Stimulated activated naive CD8-positive, alpha-beta T cell treated with anti-CD3 and anti-CD28 coated beads, Interleukin-15, Interleukin-2, amounts not matched to agents 100 ng/mL and 50 ng/mL, for 24 hours (primary cell): ENCODE results near the gene ATP5F1C.
"Not testable (repeated sequence)": the region's sequence is repeated elsewhere in the genome, so short reads cannot be mapped to it uniquely, and the experiment has no call there.

ENCODE experiments used
- H3K27ac Mint-ChIP-seq: one replicate; pipeline ENCODE4 v1.8.0; 2021; ENCODE audit warnings: mild to moderate bottlenecking, mixed read lengths
- H3K27me3 Mint-ChIP-seq: one replicate; pipeline ENCODE4 v1.8.0; 2021; ENCODE audit warnings: mixed read lengths
- H3K36me3 Mint-ChIP-seq: one replicate; pipeline ENCODE4 v1.8.0; 2021; ENCODE audit warnings: low read depth, mixed read lengths
- H3K4me1 Mint-ChIP-seq: one replicate; pipeline ENCODE4 v1.8.0; 2021; ENCODE audit warnings: low read depth, mixed read lengths
- H3K4me3 Mint-ChIP-seq: one replicate; pipeline ENCODE4 v1.8.0; 2021; ENCODE audit warnings: mild to moderate bottlenecking, mixed read lengths
- H3K9me3 Mint-ChIP-seq: one replicate; pipeline ENCODE4 v1.8.0; 2021; ENCODE audit warnings: mixed read lengths

Gene ATP5F1C

DNA sequence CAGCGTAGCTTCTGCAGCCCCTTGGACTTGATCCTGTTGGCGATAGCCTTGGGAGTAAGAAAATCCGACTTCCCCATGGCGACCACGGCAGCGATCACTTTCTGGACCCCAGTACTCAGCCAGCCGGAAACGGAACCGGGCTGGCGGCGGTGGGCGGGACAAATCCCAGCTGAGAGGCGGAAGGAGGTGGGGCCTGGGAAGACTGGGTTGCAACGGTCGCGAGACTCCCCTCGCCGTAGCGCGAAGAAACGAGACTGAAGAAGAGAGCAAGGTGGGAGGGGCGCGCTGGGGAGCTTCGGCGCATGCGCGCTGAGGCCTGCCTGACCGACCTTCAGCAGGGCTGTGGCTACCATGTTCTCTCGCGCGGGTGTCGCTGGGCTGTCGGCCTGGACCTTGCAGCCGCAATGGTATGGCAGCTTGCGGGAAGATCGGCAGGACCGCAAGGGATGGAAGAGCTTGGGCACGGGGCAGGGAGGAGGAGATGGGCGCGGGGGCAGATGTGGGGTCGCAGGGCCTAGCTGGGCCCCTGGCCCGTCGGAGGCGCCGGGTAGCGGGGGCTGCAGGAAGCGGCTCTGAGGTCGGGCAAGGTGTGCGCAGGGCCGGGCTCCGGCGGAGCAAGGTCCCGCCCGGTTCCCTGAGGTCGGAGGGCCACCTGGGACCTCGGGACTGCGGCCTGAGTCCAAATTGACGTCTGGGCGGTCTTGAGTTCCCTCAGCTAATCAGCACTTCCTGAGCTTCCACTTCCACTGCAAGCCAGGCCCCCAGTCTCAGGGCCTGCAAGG is at the start of gene ATP5F1C, which contains the start of gene KIN:
Gene ATP5F1C (plus strand): TSS at position 321 of the 782 bp plus-strand sequence. CDS start 31 bp downstream, at position 352.
Gene KIN (minus strand): TSS at position 137 of the 782 bp plus-strand sequence. CDS start 60 bp downstream, at position 77.
- no peaks in the 10 kb centered on the region for H3K9me3 Mint-ChIP-seq
- H3K36me3 Mint-ChIP-seq = peaks cover 44% of the 10 kb centered on the region
- no peak within 1 kb of the TSS for H3K27ac Mint-ChIP-seq
- H3K4me1 Mint-ChIP-seq = peaks cover 62% of the 10 kb centered on the region
- no peaks in the 10 kb centered on the region for H3K27me3 Mint-ChIP-seq
- H3K4me3 Mint-ChIP-seq = no peak within 1 kb of the TSS

GRCh38 chr10:7738536-7739407 is 49.2 kb upstream of the ATP5F1C start:
- H3K27ac Mint-ChIP-seq = no peak overlapping the region
- no peaks in the 10 kb centered on the region for H3K9me3 Mint-ChIP-seq
- no peak overlapping the region for H3K4me3 Mint-ChIP-seq
- no peaks in the 10 kb centered on the region for H3K36me3 Mint-ChIP-seq
- H3K4me1 Mint-ChIP-seq = no peaks in the 10 kb centered on the region
- peaks cover 3% of the 10 kb centered on the region for H3K27me3 Mint-ChIP-seq

DNA sequence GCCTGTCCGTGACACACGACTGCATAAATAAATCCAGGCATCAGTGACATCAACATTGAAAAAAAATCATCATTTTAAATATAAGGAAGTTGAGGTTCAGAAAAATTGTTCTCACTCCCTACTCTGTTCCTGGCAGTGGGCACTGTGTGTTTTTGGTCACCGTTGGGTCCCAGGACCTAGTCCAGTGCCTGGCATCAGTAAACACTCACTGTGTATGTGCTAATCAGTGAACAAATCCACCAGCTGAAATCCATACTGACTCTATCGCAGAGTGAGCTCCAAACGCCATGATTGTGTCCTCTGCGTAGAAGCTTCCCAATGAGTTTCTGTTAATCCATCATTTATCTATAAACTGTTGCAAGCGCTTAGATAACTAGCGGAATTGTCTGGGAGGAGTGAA is 43.7 kb upstream of the ATP5F1C start:
- Mint-ChIP-seq H3K27ac (no peak overlapping the region), H3K4me1 (no peaks in the 10 kb centered on the region), H3K27me3 (no peaks in the 10 kb centered on the region), H3K9me3 (no peaks in the 10 kb centered on the region), H3K36me3 (no peaks in the 10 kb centered on the region), H3K4me3 (no peak overlapping the region)

GRCh38 chr10:7748637-7749036 is 39.3 kb upstream of the ATP5F1C start:
- H3K4me1 Mint-ChIP-seq, H3K27me3 Mint-ChIP-seq, H3K27ac Mint-ChIP-seq, H3K4me3 Mint-ChIP-seq, H3K9me3 Mint-ChIP-seq: not testable (repeated sequence)
- H3K36me3 Mint-ChIP-seq = peaks cover 14% of the 10 kb centered on the region

DNA sequence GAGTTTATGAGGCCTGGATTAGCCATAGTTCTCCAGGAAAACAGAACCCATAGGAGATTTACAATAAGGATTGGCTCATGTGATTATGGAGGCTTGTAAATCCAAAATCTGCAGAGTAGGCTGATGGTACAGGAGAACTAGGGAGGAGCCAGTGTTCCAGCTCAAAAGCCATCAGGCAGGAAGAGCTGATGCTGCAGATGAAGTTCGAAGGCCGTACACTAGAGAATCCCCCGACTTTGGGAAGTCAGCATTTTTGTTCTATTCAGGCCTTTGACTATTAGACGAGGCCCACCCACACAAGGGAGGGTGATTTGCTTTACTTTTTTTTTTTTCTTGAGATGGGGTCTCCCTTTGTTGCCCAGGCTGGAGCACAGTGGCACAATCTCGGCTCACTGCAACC is 37.8 kb upstream of the ATP5F1C start:
- H3K27me3 Mint-ChIP-seq = no peaks in the 10 kb centered on the region
- H3K36me3 Mint-ChIP-seq = peaks cover 26% of the 10 kb centered on the region
- H3K9me3 Mint-ChIP-seq = no peaks in the 10 kb centered on the region
- no peak overlapping the region for H3K4me3 Mint-ChIP-seq
- no peaks in the 10 kb centered on the region for H3K4me1 Mint-ChIP-seq
- H3K27ac Mint-ChIP-seq = no peak overlapping the region

DNA sequence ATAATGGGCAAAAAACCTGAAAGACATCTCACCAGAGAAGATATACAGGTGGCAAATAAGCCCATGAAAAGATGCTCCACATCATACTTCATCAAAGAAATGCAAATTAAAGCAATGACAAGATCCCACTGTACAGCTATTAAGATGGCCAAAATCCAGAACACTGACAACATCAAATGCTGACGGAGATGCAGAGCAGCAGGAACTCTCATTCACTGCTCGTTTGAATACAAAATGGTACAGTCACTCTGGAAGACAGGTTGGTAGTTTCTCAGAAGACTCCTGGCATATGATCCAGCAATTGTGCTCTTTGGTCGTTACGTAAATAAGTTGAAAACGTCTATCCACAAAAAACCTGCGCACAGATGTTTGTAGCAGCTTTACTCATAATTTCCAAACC is 35.7 kb upstream of the ATP5F1C start:
- Mint-ChIP-seq H3K27me3 (no peaks in the 10 kb centered on the region), H3K4me3 (no peak overlapping the region), H3K4me1 (no peaks in the 10 kb centered on the region), H3K27ac (no peak overlapping the region), H3K36me3 (peaks cover 38% of the 10 kb centered on the region), H3K9me3 (no peaks in the 10 kb centered on the region)

GRCh38 chr10:7755103-7755502 is 32.9 kb upstream of the ATP5F1C start:
- no peaks in the 10 kb centered on the region for H3K4me1 Mint-ChIP-seq
- H3K36me3 Mint-ChIP-seq = peaks cover 59% of the 10 kb centered on the region
- no peak overlapping the region for H3K27ac Mint-ChIP-seq
- H3K4me3 Mint-ChIP-seq = no peak overlapping the region
- no peaks in the 10 kb centered on the region for H3K9me3 Mint-ChIP-seq
- H3K27me3 Mint-ChIP-seq = no peaks in the 10 kb centered on the region

GRCh38 chr10:7756360-7756992 is 31.5 kb upstream of the ATP5F1C start:
- no peak overlapping the region for H3K4me3 Mint-ChIP-seq
- H3K4me1 Mint-ChIP-seq = no peaks in the 10 kb centered on the region
- H3K36me3 Mint-ChIP-seq = peaks cover 70% of the 10 kb centered on the region
- no peak overlapping the region for H3K27ac Mint-ChIP-seq
- H3K9me3 Mint-ChIP-seq = no peaks in the 10 kb centered on the region
- H3K27me3 Mint-ChIP-seq = no peaks in the 10 kb centered on the region

- no peak overlapping the region for H3K4me3 Mint-ChIP-seq
- no peaks in the 10 kb centered on the region for H3K27me3 Mint-ChIP-seq
- H3K36me3 Mint-ChIP-seq = peaks cover 70% of the 10 kb centered on the region
- H3K4me1 Mint-ChIP-seq = no peaks in the 10 kb centered on the region
- H3K27ac Mint-ChIP-seq = no peak overlapping the region
- no peaks in the 10 kb centered on the region for H3K9me3 Mint-ChIP-seq
Observed at GRCh38 chr10:7763929-7764328, 24.0 kb upstream of the ATP5F1C start.

DNA sequence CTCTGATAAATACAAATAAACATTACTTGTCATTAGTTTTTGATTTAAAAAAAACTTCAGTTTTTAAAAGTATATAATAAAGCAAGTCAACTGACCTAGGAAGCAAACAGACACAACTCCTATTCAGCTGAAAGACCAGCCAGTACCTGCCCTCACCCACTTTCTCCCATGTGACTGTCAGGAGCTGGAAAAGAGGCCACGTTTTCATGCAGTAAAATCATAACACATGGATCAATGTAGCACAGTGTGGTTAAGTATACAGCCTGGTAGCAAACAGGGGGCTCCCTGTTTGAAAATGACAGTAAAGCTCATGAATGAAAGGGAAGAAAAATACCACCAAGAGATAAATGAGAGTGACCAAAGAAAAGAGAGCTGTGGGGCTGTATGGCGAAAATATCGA is 21.7 kb upstream of the ATP5F1C start:
- Mint-ChIP-seq H3K9me3 (no peaks in the 10 kb centered on the region), H3K4me3 (no peak overlapping the region), H3K27ac (no peak overlapping the region), H3K36me3 (peaks cover 70% of the 10 kb centered on the region), H3K4me1 (no peaks in the 10 kb centered on the region), H3K27me3 (no peaks in the 10 kb centered on the region)

DNA sequence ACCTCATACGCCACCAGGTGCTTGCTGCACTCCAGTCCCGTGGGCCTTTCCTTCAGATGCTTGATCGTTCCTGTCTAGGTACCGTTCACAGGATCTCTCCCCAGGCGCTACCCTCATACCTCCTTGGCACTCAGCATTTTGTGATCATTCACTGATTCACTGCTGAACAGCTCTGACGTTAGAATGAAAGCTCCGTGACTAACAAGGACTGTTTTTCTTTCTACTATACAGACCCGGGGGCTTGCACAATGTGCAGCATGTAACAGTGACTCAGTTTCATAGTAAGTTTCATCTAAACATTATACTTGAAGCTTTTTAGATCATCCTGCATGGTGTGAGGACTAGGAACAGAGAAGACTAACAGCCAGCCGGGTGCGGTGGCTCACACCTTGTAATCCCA is 20.8 kb upstream of the ATP5F1C start:
- Mint-ChIP-seq H3K4me3 (no peak overlapping the region), H3K9me3 (no peaks in the 10 kb centered on the region), H3K36me3 (peaks cover 66% of the 10 kb centered on the region), H3K27me3 (no peaks in the 10 kb centered on the region), H3K27ac (no peak overlapping the region), H3K4me1 (no peaks in the 10 kb centered on the region)

DNA sequence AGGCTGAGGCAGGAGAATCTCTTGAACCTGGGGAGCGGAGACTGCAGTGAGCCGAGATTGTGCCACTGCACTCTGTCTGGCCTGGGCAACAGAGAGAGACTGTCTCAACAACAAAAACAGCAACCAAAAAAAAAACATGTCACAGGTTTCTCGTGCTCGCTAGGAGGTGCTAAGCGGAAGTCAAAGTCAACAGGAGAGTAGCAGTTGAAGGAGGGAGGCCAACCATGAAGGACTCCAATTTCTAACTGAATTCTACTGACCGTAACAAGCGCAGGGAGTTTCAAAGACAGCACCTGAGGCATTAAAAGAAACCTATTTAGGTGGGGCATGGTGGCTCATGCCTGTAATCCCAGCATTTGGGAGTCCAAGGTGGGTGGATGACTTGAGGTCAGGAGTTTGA is 19.6 kb upstream of the ATP5F1C start:
- Mint-ChIP-seq H3K27ac (no peak overlapping the region), H3K36me3 (peaks cover 64% of the 10 kb centered on the region), H3K9me3 (no peaks in the 10 kb centered on the region), H3K4me3 (no peak overlapping the region), H3K27me3 (no peaks in the 10 kb centered on the region), H3K4me1 (no peaks in the 10 kb centered on the region)

DNA sequence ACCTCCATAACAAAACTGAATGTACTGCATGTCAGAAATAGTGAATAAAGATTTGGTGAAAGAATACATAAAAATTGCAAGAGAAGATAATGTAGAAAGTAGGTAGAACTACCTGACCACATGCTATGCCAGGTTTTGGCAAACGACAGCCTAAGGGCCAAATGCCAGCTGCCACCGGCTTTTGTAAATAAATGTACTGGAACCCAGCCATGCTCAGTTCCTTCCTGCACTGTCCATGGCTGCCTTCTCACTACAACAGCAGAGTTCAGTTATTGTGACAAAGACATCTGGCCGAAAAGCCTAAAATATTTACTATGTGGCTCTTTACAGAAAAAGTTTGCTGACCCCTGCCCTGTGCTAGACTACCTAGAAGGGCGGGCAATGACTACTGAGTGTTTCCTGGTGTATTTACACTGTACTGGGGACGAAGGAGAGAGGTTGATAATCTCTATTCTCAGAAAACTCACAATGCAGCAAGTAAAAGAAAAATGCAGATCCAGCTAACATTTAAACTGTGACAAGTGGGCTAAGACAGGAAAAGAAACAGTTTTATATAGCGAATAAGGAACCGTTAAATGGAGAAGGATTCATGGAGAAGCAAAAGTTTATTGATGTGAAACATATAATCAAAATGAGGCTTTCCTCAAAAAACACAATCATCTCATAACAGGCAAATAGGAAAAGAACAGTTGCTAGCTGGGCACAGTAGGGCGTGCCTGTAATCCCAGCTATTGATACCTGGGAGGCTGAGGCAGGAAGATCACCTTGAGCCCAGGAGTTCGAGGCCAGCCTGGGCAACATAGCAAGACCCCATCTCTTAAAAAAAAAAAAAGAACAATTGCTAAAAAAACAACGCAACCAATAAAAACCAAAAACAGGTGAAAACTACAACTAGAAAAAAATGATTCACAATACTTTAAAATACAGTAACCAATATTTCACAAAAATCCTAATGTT is 13.9 kb upstream of the ATP5F1C start:
- peaks cover 62% of the 10 kb centered on the region for H3K36me3 Mint-ChIP-seq
- H3K27me3 Mint-ChIP-seq = no peaks in the 10 kb centered on the region
- H3K27ac Mint-ChIP-seq = no peak overlapping the region
- H3K4me1 Mint-ChIP-seq = no peaks in the 10 kb centered on the region
- no peaks in the 10 kb centered on the region for H3K9me3 Mint-ChIP-seq
- H3K4me3 Mint-ChIP-seq = no peak overlapping the region

GRCh38 chr10:7776777-7777176 is 11.2 kb upstream of the ATP5F1C start:
- no peak overlapping the region for H3K4me3 Mint-ChIP-seq
- no peaks in the 10 kb centered on the region for H3K27me3 Mint-ChIP-seq
- H3K4me1 Mint-ChIP-seq = no peaks in the 10 kb centered on the region
- H3K9me3 Mint-ChIP-seq = no peaks in the 10 kb centered on the region
- H3K36me3 Mint-ChIP-seq = peaks cover 63% of the 10 kb centered on the region
- no peak overlapping the region for H3K27ac Mint-ChIP-seq
